ENCODE data around the gene GPX2.

- TF ChIP-seq POLR2AphosphoS5 (IDR thresholded peaks at IDR 0.05; ENCODE audit: low read depth, low read length) = no peak
- no peak for TF ChIP-seq SIN3A (IDR thresholded peaks at IDR 0.05; ENCODE audit: borderline replicate concordance, insufficient read depth, low read depth, low read length)
- TF ChIP-seq CTCF (IDR thresholded peaks at IDR 0.05) = no peak
These were observed 6.2 kb upstream of the GPX2 start for GRCh38 chr14:64948612-64949210.

All from Panc1 (cell line).